HepG2 (cell line): ENCODE measurements around the gene LGR6. TPM values are rescaled to one million over a fixed set of nuclear protein-coding genes. Genes with fewer than 3 reads are reported as not detected.

ENCODE experiments used
- CAMTA2 ChIP-seq: sonication (generic); formaldehyde crosslinking; IDR thresholded peaks from 2 replicates; pipeline ENCODE4 v1.4.0; 2020; ENCODE audit warnings: mild to moderate bottlenecking, missing genetic modification reagents, borderline replicate concordance
- GATAD1 ChIP-seq: IDR thresholded peaks from 2 replicates; pipeline ENCODE4 v1.6.1; 2016; ENCODE audit warnings: missing genetic modification reagents, missing compliant biosample characterization
- GTF2F1 ChIP-seq: fragments of 150-350 bp; IDR thresholded peaks from 2 replicates; pipeline ENCODE4 v1.6.1; 2014; ENCODE audit warnings: low read length
- KDM2A ChIP-seq: sonication (generic); formaldehyde crosslinking; IDR thresholded peaks from 2 replicates; pipeline ENCODE4 v1.4.0; 2020; ENCODE audit warnings: low read depth, missing genetic modification reagents, borderline replicate concordance
- LBX2 ChIP-seq: sonication (generic); formaldehyde crosslinking; IDR thresholded peaks from 2 replicates; pipeline ENCODE4 v1.5.0; 2020; ENCODE audit warnings: missing genetic modification reagents, mild to moderate bottlenecking, borderline replicate concordance
- MYPOP ChIP-seq: sonication (generic); formaldehyde crosslinking; IDR thresholded peaks from 2 replicates; pipeline ENCODE4 v1.8.1; 2023; ENCODE audit warnings: mild to moderate bottlenecking, moderate library complexity, missing genetic modification reagents
- NCOR1 ChIP-seq: fragments of 200-600 bp; sonication (generic); IDR thresholded peaks from 2 replicates; pipeline ENCODE4 v1.7.0; 2017; ENCODE audit warnings: antibody characterized with exemption, low read length, borderline replicate concordance
- PRDM15 ChIP-seq: sonication (generic); formaldehyde crosslinking; IDR thresholded peaks from 2 replicates; pipeline ENCODE4 v1.4.0; 2020; ENCODE audit warnings: missing genetic modification reagents
- RCOR2 ChIP-seq: IDR thresholded peaks from 2 replicates; pipeline ENCODE4 v1.6.1; 2016; ENCODE audit warnings: missing biosample characterization, missing genetic modification reagents
- SP4 ChIP-seq: sonication (generic); formaldehyde crosslinking; IDR thresholded peaks from 2 replicates; pipeline ENCODE4 v1.8.1; 2023; ENCODE audit warnings: mild to moderate bottlenecking, missing genetic modification reagents
- TFDP2 ChIP-seq: sonication (generic); formaldehyde crosslinking; IDR thresholded peaks from 2 replicates; pipeline ENCODE4 v1.4.0; 2020; ENCODE audit warnings: missing genetic modification reagents
- ZNF17 ChIP-seq: sonication (generic); formaldehyde crosslinking; IDR thresholded peaks from 2 replicates; pipeline ENCODE4 v1.5.0; 2020; ENCODE audit warnings: mild to moderate bottlenecking, missing genetic modification reagents
- ZNF326 ChIP-seq: sonication (generic); formaldehyde crosslinking; IDR thresholded peaks from 2 replicates; pipeline ENCODE4 v1.4.0; 2020; ENCODE audit warnings: missing genetic modification reagents, borderline replicate concordance
- ZNF609 ChIP-seq: sonication (generic); formaldehyde crosslinking; IDR thresholded peaks from 2 replicates; pipeline ENCODE4 v1.4.0; 2020; ENCODE audit warnings: mild to moderate bottlenecking, missing genetic modification reagents, borderline replicate concordance
- ZNF788 ChIP-seq: sonication (generic); formaldehyde crosslinking; IDR thresholded peaks from 2 replicates; pipeline ENCODE4 v1.5.0; 2020; ENCODE audit warnings: mild to moderate bottlenecking, missing genetic modification reagents, borderline replicate concordance
- ZNF839 ChIP-seq: sonication (generic); formaldehyde crosslinking; IDR thresholded peaks from 2 replicates; pipeline ENCODE4 v1.4.0; 2020; ENCODE audit warnings: missing genetic modification reagents, mild to moderate bottlenecking, borderline replicate concordance
- ZSCAN31 ChIP-seq: sonication (generic); formaldehyde crosslinking; IDR thresholded peaks from 2 replicates; pipeline ENCODE4 v1.5.0; 2020; ENCODE audit warnings: low read depth, mild to moderate bottlenecking, missing genetic modification reagents
- polyA plus RNA-seq, 8 experiments: library from polyadenylated mRNA; depleted of rRNA in 3 of 8; stranded (reverse) in 7 of 8; unstranded in 1 of 8; fragments of >200 nt; fragmentation: Illumina TruSeq in 4 of 8; extraction: Trizol in 4 of 8; gene quantifications; 2 replicates each; pipeline versions ENCODE4 v1.2.1 to v1.2.3, GENCODE V29; 2011 to 2016; ENCODE audit warnings: low read depth in 4 of 8, missing spikeins in 1 of 8, mixed read lengths in 1 of 8; ENCODE audit not compliant: insufficient read depth in 1 of 8
- total RNA-seq, 5 experiments: library from RNA; depleted of rRNA; stranded (reverse); fragments of >200 nt; fragmentation: Illumina TruSeq; extraction: Trizol; gene quantifications; 2 replicates each; pipeline ENCODE4 v1.2.3, GENCODE V29; 2016; ENCODE audit warnings: low read depth in 1 of 5

LGR6 gene
- total and polyA plus RNA-seq, 2 of the 13 experiments (the other 11 are each of a cell fraction or from before 2014, with no cell fraction given): 0.07 TPM; not detected in 1

GRCh38 chr1:202189001-202189790, 4.4 kb upstream of the LGR6 start (continued):
- no peak for TF ChIP-seq LBX2 (CRISPR knock-in tag)
- TF ChIP-seq KDM2A (CRISPR knock-in tag): peak; percentile 59; the same call in 1 of the 2 replicates
- TF ChIP-seq NCOR1: peak; percentile 65; the same call in 1 of the 2 replicates
- peak; percentile 21; the same call in 1 of the 2 replicates for TF ChIP-seq MYPOP (CRISPR knock-in tag)
- no peak for TF ChIP-seq RCOR2
- peak; percentile 93 for TF ChIP-seq PRDM15 (CRISPR knock-in tag)
- TF ChIP-seq ZNF788 (CRISPR knock-in tag): 0 out of 2 replicates have a peak, but pooled peaks have one; percentile 38
- no peak for TF ChIP-seq ZNF839 (CRISPR knock-in tag)
- TF ChIP-seq CAMTA2: 0 out of 2 replicates have a peak, but pooled peaks have one; percentile 23
- no peak for TF ChIP-seq TFDP2
- TF ChIP-seq GTF2F1: no peak
- no peak; the same call in 1 of the 2 replicates for TF ChIP-seq ZNF609
- peak; percentile 26; the same call in 1 of the 2 replicates for TF ChIP-seq ZSCAN31
- TF ChIP-seq ZNF17 (CRISPR knock-in tag): no peak
- TF ChIP-seq ZNF326: no peak
- TF ChIP-seq GATAD1 (CRISPR knock-in tag): no peak
- TF ChIP-seq SP4 (CRISPR knock-in tag): no peak
